Frontal cortex (tissue), 4 donors: ENCODE data around the gene HRH1. TPM values are rescaled to one million over a fixed set of nuclear protein-coding genes. Genes with fewer than 3 reads are reported as not detected.
"Not testable (repeated sequence)": the region's sequence is repeated elsewhere in the genome, so short reads cannot be mapped to it uniquely, and the experiment has no call there.

Experiments
- DNase-seq, 2 donors: peaks; one replicate each; pipeline ENCODE4 v3.0.0; 2012; ENCODE audit warnings: low spot score in 2 of 2
- FAIRE-seq: peaks from 2 replicates; lab custom pipeline; 2012; peaks lifted over from hg19 to GRCh38; lab: Jason Lieb, UNC
- total RNA-seq: library from RNA; depleted of rRNA; stranded (reverse); fragments of >200 nt; gene quantifications from one replicate; pipeline ENCODE4 v1.2.3, GENCODE V29; 2014
- donor health status: control.
- donor health status: control.
- donor health status: control.

Gene HRH1, protein sequence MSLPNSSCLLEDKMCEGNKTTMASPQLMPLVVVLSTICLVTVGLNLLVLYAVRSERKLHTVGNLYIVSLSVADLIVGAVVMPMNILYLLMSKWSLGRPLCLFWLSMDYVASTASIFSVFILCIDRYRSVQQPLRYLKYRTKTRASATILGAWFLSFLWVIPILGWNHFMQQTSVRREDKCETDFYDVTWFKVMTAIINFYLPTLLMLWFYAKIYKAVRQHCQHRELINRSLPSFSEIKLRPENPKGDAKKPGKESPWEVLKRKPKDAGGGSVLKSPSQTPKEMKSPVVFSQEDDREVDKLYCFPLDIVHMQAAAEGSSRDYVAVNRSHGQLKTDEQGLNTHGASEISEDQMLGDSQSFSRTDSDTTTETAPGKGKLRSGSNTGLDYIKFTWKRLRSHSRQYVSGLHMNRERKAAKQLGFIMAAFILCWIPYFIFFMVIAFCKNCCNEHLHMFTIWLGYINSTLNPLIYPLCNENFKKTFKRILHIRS
- total RNA-seq: 2.0 TPM

- DNase-seq (peak; percentile 27 to 54), FAIRE-seq (no peak)
Measured at GRCh38 chr3:11154036-11154952, at the start of gene HRH1. Gene HRH1 (plus strand): TSS chr3:11154493. CDS start chr3:11259038, 104,545 bp downstream.

- DNase-seq, FAIRE-seq: not testable (repeated sequence)
Measured at GRCh38 chr3:11113316-11113715, 41.0 kb upstream of the HRH1 start.

GRCh38 chr3:11115548-11115947 is 38.7 kb upstream of the HRH1 start:
- no peak for FAIRE-seq

DNA sequence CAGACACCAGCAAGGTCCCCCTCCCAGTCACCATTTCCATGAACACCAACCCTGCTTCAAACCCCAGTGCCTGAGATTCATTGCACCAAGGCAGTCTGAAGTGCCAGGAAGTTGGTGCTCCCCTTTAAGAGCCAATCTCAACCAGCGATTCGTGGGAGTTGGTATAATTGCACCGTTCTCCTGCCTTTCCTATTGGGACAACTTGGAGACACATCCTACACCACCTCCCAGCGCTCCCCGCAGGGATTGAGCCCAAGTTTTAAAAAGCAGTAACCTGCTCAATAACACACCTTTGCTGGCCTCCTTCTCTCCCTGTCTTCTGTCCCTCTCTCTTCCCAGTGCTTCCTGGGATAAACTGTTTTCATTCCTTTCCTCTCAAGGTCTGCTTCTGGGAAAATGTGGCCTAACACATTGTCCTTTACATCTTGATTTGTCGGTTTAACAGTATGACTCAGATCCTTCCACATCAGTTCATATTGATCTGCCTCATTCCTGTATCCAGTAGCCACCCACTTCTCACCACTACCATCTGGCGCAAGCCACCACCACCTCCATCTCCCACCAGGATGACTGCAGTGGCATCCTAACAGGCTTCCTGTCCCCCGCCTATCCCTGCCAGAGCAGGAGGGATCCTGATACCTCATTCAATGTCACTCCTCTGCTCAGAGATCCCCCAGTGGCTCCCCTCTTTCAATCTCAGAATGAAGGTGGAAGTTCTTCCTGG is 37.8 kb upstream of the HRH1 start:
- FAIRE-seq: no peak
- no peak for DNase-seq

More at GRCh38 chr3:11115548-11115947, 38.7 kb upstream of the HRH1 start:
- DNase-seq: no peak

GRCh38 chr3:11117591-11117990 is 36.7 kb upstream of the HRH1 start:
- DNase-seq (no peak), FAIRE-seq (no peak)

DNA sequence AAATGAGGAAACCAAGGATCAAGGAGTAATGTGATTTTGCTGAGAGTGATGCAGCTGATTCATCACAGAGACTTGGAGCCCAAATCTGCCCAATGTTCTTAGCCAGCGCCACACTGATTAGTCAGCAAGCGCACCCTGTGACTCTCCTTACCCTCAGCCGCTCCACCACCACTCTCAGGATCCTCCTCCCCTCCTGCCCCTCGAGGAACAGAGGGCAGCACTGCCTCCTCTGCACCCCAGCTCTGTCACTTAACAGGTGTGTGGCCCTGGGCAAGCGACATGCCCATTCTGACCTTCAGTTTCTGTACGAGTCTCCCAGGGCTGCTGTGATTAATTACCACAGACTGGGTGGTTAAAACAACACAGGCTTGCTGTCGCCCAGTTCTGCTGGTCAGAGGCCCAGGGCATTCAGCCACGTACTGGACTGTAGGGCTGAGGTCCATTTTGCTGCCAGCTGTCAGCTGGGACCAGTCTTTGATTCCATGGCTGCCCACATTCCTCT is 36.1 kb upstream of the HRH1 start:
- DNase-seq (no peak), FAIRE-seq (no peak)

DNA sequence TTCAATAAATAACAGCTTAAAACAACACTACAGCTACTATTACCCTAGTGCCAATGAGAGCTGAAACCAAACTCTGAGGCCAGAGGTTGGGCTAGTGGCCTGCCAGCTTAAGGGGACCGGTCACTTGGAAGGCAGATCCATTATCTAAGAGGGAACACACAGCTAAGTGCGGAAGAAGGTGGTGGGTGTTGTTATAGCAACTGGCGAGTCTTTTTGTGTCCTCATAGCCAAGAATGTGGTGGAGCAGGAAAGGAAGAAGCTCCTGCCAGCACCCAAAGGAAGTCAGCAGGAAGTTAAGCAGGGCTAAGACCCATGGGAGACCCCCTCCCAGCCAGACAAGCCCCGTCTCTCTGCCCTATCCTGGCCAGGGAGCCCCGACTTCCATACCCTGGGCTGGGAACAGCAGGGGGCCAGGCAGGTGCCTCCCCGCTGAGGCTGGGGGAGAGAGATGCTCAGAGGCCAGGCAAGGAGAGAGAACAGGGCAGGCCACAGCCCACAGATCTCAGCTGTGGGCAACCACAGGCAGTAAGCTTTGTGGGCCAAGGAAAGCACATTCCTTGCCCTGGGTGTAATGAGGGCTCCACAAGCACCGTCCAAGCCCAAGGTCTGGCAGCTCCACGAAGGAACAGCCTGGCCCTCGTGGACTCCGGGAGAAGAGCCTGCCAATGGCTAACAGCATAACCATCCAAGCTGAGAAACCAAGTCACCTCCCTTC is 34.0 kb upstream of the HRH1 start:
- DNase-seq (no peak), FAIRE-seq (no peak)

DNA sequence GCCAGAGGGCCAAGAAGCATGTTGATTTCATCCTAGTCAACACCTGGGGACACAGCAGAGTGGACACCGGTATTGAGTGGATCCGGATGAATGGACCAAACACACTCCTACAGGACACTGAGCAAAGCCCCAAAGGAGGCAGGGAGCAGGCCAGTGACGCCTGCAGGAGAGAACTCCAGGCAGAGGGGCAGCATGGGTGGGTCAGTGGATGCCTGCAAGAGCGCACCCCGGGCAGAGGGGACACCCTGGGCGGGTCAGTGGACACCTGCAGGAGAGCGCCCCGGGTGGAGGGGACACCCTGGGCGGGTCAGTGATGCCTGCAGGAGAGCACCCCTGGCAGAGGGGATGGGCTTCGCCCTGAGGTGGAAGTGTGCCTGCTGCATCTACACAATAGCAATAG is 27.6 kb upstream of the HRH1 start:
- FAIRE-seq (no peak), DNase-seq (no peak)

GRCh38 chr3:11128682-11129632 is 25.3 kb upstream of the HRH1 start:
- no peak for FAIRE-seq
- no peak for DNase-seq

DNA sequence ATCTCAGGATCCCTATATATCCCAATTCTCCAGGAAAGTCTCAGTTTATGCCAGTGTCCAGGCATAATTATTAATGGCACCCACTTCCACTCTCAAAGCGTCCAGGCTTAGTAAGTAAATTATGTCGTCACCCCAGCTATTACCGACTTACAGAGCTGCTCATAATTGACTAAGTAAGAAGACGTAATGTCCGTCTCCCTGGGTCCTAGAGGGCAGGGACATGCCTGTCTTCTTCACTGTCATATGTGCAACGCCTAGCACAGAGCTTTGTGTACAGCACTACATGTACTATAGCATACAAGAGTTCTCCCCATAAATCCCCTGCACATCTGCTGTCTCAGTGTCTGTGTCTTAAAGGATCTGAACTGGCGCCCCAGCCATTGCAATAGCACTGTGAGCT is 23.9 kb upstream of the HRH1 start:
- FAIRE-seq: no peak
- no peak for DNase-seq

DNA sequence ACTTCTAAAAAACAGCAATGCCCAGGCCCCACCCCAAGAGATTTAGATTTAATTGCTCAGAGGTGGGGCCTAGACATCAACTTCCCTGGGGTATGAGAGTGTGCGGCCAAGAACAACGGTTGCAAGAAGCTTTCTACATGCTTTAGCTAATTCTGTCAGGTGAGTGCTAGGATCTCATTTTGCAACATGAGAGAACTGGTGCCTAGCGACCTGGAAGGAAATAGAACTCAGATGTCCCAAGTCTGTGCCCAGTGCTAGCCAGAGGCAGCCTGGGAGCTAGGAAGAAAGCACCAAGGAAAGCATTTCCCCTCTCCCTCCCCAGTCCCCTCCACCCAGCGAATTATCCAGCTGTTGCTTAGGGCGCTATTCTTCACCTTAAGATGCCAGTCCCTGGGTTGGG is 22.9 kb upstream of the HRH1 start:
- no peak for FAIRE-seq
- DNase-seq: no peak

- DNase-seq, FAIRE-seq: not testable (repeated sequence)
Measured at GRCh38 chr3:11131886-11132285, 22.4 kb upstream of the HRH1 start.

- DNase-seq (no peak), FAIRE-seq (no peak)
Measured at GRCh38 chr3:11132861-11133260, 21.4 kb upstream of the HRH1 start.

- no peak for DNase-seq
- no peak for FAIRE-seq
Measured at GRCh38 chr3:11134794-11135193, 19.5 kb upstream of the HRH1 start.

DNA sequence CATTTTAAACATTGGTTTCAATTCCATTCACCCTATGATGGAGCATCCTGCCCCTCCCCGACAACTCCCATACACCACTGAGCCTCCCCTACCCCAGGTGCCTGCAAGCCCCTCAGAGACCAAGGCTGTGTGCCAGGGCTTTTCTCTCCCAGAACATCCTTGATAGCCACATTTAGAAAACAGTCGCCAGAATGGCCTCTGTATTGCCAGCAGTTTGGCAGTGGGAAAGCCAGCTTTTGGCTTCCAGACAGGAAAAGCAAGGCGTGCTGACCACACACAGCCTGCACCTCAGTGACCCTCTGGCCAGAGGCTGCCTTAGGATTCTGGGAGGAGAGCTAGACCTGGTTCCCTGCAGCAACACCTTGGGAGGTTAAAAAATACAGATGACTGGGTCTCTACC is 18.2 kb upstream of the HRH1 start:
- FAIRE-seq (no peak), DNase-seq (no peak)

DNA sequence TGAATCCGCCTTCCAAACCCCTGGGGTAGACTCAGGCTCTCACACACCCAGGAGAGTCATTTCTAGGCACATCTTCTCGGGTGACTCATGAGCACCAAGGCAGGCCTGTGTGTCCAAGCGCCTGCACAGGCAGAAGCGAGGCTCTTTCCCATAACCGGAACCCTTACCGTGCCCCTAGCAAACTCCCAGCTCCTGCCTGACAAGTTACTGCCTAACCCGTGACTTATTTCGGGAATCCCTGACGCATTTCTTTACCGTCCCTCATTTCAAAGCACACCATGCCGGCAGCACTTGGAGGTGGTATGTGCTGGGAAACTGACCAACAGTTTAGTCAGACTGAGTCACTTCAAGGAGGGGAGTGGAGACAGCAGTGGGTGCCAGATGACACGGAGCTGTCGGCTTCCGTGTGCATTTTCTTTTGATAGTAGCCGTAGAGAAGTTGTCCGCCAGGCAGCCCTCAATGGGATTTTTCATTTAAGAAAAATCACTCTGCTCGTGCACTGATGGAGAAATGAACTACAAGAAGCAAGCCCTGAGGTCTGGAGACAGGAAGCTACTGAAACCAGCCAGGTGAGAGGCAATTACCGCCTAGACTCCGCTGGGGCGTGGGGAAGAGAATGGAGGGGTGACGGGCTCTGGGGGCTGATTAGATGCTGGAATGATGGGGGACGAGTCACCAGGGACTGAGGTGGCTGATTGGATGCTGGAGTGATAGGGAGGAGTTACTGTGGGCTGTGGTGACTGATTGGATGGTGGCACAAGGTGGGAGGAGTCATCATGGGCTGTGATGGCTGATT is 17.3 kb upstream of the HRH1 start:
- peak in 1 of 2 donors; percentile 52 for DNase-seq
- no peak for FAIRE-seq

DNA sequence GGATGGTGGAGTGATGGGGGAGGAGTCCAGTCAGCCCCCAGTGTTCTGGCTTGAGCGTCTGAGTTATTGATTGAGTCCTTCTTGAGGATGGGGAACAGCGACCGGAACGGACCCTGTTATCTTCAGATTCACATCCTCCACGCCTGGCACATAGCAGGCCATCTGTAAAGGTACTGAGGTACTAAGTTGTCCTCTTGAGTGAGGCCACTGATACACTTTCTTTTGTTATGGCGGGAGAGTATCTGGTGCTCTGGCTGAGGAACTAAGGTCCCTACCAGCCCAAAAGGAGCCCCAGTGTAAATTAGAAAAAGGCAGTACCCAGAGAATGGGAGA is 16.7 kb upstream of the HRH1 start:
- no peak for DNase-seq
- FAIRE-seq: no peak
